GM19467 (cell line): Measurements from ENCODE around the gene ITGB7.
A peak's percentile ranks its signal among the peaks of the same experiment; 100 is the strongest.
"Not testable (repeated sequence)": the region's sequence is repeated elsewhere in the genome, so short reads cannot be mapped to it uniquely, and the experiment has no call there.

ENCODE experiments used
- ATAC-seq: cut with Tn5 transposase; IDR thresholded peaks from one replicate; pipeline ENCODE4 v1.9.1; 2021; ENCODE audit warnings: mild to moderate bottlenecking, moderate library complexity; ENCODE audit not compliant: unreplicated experiment

Gene ITGB7

DNA sequence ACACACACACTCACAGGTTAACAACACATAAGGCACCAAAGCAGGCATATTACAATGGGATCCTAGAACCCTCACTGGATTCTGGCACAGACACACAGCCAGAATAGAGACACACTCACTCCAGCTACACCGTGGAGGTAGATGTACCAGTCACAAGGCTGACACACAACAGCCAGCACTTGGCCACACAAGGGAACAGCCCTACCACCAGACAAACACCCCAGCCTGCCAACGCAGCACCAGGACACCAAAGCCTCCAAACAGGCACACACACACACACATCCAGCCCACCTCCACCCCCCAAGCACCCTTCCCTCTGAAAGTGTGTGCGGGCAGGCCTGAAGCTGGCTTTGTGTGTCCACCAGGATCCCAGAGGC is 10.9 kb upstream of the ITGB7 start:
- no peak for ATAC-seq

DNA sequence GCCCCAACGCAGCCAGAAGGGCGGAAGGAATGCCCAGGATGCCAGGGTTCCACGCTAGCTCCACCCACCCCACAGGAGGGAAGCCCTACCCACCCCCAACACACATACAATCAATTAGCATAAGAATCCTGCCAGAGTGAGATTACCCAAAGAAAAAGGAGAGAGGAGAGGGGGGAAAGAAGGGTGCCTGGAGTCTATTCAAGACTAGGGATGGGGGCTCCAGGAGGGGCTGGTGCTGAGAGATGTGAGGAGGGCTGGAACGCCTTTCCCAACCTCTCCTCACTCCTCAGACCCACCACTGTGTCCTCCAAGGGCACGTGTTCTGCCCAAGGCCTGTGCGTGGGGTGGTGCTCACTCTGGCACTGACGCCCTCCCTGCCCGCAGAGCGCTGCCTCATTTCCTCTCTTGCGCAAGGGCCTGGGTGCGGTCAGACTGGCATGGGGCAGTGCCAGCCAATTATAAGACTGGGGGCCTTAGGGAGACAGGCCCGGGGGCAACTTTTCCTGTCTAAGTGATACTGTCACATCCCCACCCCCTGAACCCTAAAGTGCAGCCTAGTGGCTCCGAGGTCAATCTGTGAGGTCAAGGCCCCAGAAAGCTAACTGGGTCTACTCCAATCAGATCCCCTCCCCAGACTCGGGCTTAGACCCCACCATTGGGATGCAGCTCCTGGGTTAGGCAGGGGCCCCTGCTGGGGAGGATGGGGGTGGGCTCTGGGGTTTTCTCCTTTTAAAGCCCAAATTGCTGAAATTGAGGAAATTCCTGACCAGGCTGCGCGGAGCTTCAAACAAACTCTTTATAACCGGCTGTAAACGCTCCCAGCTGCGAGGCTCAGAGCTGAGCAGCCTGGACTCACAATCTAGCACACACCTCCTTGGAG is 10.2 kb upstream of the ITGB7 start:
- no peak for ATAC-seq

DNA sequence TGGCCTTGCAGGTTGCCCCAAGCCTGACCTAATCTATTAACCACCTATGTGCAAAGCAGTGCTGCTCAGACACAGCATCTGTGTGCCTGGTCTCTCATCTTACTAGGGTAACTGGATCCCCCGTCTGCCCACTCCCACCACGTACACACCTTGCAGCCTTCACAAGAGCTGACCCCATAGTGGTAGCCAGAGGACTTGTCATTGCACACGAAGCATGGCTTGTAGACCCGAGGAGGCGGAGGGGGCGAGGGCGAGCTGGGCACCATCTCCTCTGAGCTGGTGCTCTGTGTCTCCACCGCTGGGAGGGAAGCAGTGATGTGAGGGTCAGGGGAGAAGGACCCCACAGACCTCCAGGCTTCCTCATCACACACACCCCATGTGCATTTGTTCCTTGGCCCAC is 8.4 kb upstream of the ITGB7 start:
- ATAC-seq: no peak

DNA sequence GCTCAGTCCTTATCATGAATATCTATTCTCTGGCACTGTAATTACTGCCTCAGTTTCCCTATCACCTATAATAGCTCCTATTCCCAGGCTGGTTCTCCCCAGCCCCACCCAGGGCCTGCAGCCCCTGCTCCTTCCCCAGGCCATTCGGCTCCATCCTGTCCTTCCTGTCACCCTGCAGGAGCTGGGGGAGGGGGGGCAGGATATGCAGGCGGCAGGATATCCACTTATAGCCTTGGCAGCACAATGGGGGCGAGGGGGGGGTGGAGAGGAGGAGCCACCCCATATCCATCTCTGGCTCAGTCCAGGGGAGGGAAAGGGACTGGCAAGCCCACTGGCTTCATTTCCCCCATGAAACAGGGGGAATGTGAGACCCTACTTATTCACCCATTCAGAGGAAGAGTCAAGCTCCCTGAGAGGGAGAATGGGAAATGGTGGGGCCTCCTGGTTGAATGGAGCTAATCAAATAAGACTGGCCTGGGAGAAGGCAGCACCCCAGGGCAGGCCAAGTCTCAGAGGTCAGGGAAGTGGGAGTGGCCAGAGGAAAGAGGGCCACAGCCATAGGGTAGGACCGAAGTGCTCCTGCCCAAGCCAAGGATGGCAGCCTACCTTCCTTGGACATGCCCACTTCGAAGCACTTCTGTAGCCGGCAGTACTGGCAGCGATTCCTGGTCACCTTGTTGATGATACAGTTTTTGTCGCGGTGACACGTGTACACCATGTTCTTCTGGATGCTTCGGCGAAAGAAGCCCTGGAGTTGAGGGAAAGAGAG is 7.8 kb upstream of the ITGB7 start:
- no peak for ATAC-seq

DNA sequence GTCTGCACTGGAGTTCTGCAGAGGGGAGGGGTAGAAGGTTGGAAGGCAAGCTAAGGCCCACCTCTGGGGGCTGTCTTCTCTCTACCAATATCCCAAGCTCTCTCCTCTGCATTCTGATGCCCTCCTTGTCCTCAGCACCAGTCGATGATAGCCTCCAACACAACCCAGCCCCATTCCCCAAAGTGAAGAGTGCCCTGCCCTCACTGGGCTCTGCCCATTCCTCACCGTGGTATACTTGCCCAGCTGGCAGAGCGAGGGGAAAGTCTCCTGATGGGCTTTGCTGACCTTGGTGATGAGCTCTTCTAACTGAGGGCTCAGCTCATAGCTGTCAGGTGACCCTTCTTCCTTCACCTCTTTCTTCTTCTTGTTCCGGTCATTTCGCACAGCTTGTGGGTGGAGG is 7.2 kb upstream of the ITGB7 start:
- ATAC-seq: no peak

DNA sequence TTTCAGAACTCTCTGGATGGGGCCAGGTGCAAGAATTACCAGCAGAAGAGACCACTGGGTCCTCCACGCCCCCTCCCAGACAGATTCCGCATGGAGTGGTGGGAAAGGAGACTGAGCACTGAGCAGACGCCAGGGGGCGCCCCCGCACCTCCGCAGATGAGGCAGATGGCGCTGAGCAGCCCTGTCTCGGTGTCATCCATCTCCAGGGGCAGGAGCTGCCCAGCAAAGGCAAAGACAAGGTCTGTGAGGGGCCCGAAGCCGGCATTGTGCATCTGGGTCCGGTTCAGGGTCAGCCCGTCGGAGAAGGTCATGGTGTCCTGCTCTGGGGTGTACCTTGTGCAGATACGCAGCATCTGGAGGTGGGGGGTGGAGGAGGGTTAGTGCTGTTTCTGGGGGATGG is 6.3 kb upstream of the ITGB7 start:
- no peak for ATAC-seq

DNA sequence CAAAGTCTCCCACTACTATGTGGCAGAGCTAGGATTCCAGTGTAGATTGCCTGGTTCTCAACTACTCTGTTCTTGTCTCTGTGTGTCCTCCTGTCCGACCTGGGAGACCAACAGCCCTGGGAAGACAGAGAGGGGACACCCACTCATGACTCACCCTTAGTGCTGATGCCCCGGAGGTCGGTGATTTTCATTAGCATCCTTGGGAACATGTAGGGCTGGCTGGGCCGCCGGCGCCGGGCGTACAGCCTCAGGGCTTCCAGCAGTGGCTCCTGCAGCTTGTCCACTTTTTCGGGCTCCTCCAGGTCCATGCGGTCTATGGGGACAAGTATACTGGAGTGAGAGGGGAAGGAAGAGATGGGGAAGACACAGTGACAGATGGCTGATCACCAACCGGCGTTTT is 5.9 kb upstream of the ITGB7 start:
- no peak for ATAC-seq

DNA sequence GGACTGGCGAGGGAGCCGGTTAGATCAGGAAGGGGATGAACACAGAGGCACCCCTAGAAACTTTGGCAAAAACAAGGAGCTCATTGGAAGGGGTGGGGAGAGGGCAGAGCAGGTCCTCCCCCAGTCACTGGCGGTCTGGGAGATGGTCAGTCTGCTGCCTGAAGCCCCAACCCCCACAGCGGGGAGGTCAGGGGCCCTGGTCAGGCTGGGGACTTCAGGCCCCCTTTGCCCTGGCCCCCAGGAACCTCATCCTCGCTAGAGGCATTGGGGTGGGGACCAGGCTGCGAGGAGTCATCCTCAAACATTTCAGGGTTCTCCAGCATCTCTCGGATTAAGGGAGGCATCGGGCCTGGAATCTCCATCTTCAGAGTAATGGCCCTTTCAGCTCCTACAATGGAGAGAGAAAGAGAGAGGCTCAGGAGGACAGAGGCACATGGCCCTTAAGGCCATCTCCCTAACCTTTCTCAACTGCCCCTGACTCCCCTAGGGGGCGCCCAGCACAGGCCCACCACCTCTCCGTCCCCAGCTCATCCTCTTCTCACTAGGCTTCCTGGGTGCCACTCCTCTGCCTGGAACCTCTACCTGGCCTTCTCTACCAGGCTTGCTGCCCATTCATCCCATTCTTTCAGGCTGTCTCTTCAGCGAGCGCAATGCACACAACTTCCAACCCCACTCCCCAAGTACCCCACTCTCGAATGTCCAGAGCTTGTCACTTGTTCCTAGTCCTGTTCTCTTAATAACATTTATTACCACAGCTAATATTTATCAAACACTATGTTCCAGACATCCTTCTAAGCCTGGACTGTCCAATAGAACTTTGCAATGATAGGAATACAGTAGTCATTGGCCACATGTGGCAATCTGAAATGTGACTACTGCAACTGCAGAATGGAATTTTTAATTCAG is 4.7 kb upstream of the ITGB7 start:
- no peak for ATAC-seq

DNA sequence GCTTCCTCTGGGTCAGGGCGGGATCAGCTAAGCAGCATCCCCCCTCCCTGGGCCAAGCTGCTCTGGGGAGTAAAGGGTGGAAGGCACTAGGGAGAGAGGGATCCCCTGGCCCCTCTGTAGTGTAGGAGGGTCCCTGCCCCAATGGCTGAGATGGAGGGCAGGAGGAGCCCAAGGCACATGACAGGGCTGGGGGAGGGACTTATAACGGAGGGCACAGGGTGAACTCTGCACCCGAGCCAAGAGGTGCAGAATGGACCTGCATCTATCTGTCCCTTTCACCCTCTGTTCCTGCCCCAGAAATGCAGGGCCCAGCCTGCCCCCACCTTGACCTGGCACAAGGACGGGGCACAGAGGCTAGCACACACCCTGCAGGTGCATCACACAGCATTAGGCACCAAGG is 3.8 kb upstream of the ITGB7 start:
- no peak for ATAC-seq

DNA sequence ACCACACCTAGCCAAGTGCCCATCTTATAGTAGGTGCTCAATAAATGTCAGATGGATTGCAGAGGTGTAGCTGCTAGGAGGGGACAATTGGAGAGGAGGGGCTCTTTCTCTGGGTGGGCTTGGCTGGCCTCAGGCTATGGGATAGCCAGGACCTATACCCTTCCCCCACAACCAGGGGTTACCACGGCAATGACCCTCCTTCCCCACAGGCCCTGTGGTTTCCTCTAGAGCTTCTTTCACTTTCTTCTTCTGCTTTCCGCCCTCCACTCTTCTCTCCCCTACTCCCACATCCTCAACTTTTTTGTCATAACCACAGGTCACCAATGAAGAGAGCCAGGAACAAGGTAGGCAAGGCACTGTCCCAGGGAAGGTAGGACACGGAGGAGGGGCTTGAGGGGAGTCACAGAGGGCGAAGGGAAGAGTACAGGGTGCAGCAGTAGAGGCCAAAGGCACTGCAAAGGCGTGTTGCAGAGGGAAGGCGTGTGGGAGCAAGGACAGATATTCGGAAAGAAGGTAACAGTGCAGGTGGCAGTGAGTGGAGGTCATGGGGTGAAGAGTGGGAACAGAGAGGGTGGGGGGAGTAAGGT is 1.9 kb upstream of the ITGB7 start:
- no peak for ATAC-seq

DNA sequence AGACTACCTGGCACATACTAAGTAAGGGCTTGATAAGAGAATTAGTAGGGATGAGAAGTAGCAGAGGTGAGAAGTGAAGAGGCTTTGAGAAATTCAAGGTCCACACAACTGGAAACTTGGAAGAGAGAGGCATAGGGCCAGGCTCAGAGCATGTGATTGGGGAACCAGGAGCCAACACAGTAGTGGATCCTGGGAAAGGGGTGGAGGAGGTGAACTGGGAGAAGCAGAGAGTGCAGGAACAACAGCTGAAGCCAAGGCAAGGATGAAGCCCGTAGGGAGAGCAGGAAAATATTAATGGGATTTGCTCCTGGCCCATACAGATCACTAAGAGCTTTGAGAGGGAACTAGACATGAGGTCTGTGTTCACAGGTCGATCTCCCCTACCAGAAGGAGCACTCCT is 1.4 kb upstream of the ITGB7 start:
- ATAC-seq: no peak

DNA sequence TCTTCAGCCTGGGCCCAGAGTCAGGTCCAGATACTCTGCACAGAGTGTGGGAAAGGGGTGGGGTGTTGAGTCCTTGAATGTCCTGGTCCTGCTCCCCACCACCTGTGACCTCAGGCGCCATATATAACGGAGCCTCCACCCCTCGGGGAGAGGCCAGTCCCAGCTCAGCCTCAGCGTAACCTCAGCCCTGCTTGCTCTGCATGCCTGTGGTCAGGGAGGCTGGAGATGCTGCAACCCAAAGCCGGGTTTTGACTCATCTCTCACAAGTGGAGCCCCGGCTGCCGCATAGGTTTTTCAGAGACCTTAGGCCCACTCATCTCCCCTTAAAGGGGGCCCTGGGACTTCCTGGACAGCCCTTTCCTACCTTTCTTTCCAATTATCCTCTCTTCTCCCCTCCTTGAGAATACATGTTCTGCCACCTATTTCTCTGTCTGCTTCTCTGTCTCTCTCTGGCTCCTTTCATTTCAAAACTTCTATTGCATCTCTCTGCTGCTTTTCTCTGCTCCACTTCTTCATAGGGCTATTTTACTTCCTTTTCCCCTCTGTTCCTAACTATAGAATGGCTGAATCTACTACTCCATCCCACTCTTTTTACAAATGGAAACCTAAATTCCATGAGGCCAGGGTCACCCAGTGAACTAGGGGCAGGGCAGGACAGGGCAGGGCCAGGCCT is 1.2 kb downstream of the ITGB7 start:
- peak; percentile 61 for ATAC-seq

DNA sequence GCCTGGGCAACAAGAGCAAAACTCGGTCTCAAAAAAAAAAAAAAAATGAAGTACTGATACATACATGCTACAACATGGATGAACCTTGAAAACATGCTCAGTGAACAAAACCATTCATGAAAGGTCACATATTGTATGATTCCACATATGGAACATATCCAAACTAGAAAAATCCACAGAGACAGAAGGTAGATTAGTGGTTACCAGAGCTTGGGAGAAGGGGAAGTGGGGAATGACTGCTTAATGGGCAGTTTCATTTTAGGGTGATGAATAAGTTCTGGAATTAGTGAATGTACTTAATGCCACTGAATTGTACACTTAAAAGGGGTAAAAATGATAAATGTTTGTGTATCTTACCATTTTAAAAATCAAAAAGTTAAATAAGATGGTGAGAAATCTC is 2.7 kb downstream of the ITGB7 start:
- ATAC-seq: no peak

DNA sequence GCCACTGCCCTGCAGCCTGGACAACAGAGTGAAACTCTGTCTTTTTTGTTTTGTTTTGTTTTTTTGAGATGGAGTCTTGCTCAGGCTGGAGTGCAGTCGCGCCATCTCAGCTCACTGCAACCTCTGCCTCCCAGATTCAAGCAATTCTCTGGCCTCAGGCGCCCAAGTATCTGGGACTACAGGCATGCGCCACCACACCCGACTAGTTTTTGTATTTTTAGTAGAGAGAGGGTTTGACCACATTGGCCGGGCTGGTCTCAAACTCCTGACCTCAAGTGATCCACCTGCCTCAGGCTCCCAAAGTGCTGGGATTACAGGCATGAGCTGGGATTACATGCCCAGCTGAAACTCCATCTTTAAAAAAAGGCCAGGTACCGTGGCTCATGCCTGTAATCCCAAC is 4.7 kb downstream of the ITGB7 start:
- ATAC-seq: not testable (repeated sequence)

DNA sequence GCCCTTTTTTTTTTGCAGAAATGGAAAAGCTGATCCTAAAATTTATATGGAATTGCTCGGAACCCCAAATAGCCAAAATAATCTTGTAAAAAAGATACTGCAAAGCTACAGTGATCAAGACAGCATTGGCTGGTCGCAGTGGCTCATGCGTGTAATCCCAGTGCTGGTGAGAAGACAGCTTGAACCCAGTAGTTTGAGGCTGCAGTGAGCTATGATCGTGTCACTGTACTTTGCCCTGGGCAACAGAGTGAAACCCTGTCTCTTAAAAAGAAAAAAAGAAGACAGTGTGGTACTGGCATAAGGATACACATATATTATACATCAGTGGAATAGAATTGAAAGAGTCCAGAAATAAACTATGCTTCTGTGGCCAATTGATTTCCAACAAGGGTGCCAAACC is 5.4 kb downstream of the ITGB7 start:
- ATAC-seq: no peak

DNA sequence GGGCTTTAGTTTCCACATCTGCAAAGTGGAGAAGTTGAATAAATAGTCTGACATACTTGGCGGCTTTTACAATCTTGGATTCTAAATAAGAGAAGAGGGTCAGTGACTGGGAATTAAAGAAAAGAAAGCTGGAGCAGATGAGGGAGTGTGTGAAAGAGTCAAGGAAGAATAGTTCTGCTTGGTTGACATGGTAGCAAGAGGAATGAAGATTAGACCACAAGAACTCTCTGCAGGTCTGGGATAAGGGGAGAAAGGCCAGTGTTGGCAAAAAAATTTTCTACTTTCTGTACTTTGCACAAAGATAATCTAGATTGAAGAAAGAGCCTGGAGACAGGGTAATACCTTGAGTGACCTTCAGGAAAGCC is 5.9 kb downstream of the ITGB7 start:
- no peak for ATAC-seq

DNA sequence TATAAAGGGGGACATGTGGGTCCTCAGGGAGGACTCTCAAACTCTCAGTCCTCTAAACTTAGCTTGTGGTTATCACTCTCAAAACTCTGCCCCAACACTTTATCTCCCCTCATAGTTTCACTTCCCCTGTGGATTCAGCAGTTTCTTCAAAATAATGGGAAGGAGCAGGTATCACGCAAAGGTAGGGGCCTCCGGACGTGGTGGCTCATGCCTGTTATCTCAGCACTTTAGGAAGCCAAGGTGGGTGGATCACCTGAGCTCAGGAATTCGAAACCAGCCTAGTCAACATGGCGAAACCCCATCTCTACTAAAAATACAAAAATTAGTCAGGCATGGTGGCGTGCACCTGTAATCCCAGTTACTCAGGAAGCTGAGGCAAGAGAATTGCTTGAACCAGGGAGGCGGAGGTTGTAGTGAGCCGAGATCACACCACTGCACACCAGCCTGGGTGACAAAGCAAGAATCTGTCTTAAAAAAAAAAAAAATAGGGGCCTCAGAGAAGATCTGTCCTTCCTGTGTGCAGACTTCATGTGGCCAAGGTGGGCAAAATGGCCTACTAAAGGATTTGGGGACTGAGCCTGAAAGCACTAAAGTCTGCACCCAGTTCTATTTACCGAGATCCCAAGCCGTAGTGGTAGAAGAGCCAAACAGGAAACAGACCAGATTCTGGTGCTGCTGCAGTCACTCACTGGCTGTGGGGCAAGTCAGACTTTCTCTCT is 6.4 kb downstream of the ITGB7 start:
- ATAC-seq: peak; percentile 51

DNA sequence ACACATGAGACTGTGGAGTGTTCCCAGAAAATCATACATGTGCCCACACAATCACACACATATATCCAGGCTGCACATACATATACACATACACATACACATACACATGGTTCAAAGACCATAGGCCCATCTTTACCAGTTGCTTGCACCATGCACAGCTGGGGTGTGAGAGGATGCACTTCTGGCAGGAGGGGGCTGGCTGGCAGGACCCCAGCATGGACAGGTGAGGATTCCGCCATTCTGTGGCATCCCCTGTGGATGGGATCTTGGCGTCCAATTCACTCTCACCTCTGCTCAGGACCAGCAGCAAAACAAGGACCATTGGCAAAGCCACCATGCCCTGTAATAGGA is 7.0 kb downstream of the ITGB7 start:
- ATAC-seq: peak; percentile 9

DNA sequence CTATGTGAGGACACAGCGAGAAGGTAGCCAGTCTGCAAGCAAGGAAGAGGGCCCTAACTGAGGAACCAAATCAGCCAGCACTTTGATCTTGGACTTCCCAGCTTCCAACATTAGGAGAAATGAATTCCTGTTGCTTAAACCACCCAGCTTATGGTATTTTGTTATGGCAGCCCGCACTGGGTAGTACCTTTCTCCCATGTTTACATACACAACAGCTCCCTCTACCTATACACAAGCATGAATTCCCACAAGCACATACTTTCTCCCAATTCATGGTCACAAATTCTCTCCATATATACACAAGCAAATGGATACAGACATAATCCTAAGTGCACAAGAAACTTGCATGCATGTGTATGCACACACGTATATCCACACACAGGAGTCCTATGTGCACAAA is 7.4 kb downstream of the ITGB7 start:
- no peak for ATAC-seq
